Ovary (tissue), 9 donors: ENCODE measurements around the gene BICC1. TPM values are rescaled to one million over a fixed set of nuclear protein-coding genes. Genes with fewer than 3 reads are reported as not detected.

Source experiments
- DNase-seq, 5 donors: peaks; one replicate each; pipeline ENCODE4 v3.0.0-alpha.2; 2019 to 2020
- H3K27ac ChIP-seq, 2 donors: fragments of 200-600 bp; one replicate each; pipeline versions ENCODE4 v1.5.1 to v1.8.0; 2019 to 2022
- H3K27me3 ChIP-seq: fragments of 200-600 bp; one replicate; pipeline ENCODE4 v1.8.0; 2022
- H3K36me3 ChIP-seq: fragments of 200-600 bp; sonication (generic); one replicate; pipeline ENCODE4 v1.5.1; 2019
- H3K4me1 ChIP-seq: one replicate; pipeline ENCODE4 v1.8.1; 2013; ENCODE audit warnings: mild to moderate bottlenecking, moderate library complexity; ENCODE audit not compliant: insufficient read depth
- H3K4me3 ChIP-seq: fragments of 200-600 bp; sonication (generic); one replicate; pipeline ENCODE4 v1.5.1; 2017
- H3K9me3 ChIP-seq, 2 donors: fragments of 200-600 bp in 1 of 2; sonication (generic) in 1 of 2; one replicate each; pipeline versions ENCODE4 v1.5.1 to v1.8.1; 2013 to 2019; ENCODE audit warnings: mild to moderate bottlenecking in 1 of 2, moderate library complexity in 1 of 2
- EP300 ChIP-seq: sonication (generic); formaldehyde crosslinking; IDR thresholded peaks from one replicate; pipeline ENCODE4 v1.6.1; 2017; ENCODE audit warnings: antibody characterized with exemption
- POLR2A ChIP-seq: fragments of 450-650 bp; IDR thresholded peaks from one replicate; pipeline ENCODE4 v1.6.1; 2017; ENCODE audit warnings: antibody characterized with exemption, mild to moderate bottlenecking, moderate library complexity
- WGBS, 3 donors: extraction: QIAGEN DNeasy Blood & Tissue Kit in 1 of 3; methylation state at CpG; one replicate each; pipeline versions ENCODE4 v1.1.5 to v1.1.7; 2013 to 2017; 5-methylcytosine and 5-hydroxymethylcytosine counted together
- intact Hi-C, 4 donors: fragments of 100-400 bp; cut with DNase I; formaldehyde crosslinking; loops; one replicate each; pipeline versions ENCODE4 v1.11.0 to v1.15.1; 2022 to 2023
- polyA plus RNA-seq, 2 donors: library from polyadenylated mRNA; stranded (reverse); fragments of 200-250 nt in 1 of 2; fragments of 350-450 nt in 1 of 2; fragmentation: Illumina TruSeq in 1 of 2; extraction: RNeasy Lipid Tissue Mini Kit (QIAGEN cat#74804) in 1 of 2; gene quantifications; one replicate each; pipeline ENCODE4 v1.2.3, GENCODE V29; 2013 to 2014
- total RNA-seq, 7 donors: library from RNA; depleted of rRNA in 2 of 7; stranded (reverse); fragments of >200 nt in 2 of 7; fragmentation: NEBNext Ultra II Directional in 3 of 7; extraction: Animal tissue kit (Norgen Biotek cat#: 25700) in 3 of 7; gene quantifications; one replicate each; pipeline versions ENCODE4 v1.1.0 to v1.2.4, GENCODE V29; 2016 to 2023
- TF ChIP-seq, protein P1 (sequence below), 3 donors: fragments of 450-650 bp in 2 of 3; fragments of 200-600 bp in 1 of 3; IDR thresholded peaks; one replicate each; pipeline versions ENCODE4 v1.5.1 to v1.8.0; 2016 to 2022; ENCODE audit warnings: antibody characterized with exemption in 3 of 3, mild to moderate bottlenecking in 1 of 3
- donor health status: DM: no; HTN: no; CAD: no; lungs with moderate emphysema.
- donor health status: DM: no; HTN: no; CAD: no.
- donor health status: Bipolar disorder and iron deficiency.
- donor health status: DM: yes; HTN: yes; CAD: no.
- donor health status: DM: no; HTN: no; CAD: no.
- donor health status: DM: yes; HTN: yes; CAD: no.

Gene BICC1
- total and polyA plus RNA-seq, 9 donors: 13.6 to 43.4 (median 23.5) TPM

DNA sequence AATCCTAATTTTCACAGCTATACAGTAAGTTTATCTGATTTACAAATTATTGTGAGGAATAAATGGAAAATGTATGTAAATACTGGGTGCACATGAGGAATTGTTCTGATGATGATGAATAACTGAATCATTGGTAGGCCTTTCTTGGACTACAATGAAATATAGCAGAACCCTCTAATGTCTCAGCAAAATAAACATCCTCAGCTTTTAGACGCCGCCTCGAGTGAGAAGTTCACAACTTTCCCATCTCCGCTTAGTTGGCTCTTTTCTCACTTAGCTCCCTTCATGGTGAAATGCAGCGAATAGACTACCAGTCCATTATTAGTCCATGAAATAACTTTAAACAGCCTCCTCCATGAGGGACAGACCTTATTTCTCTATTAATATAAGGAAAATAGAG is 182.3 kb downstream of the BICC1 start:
- Histone ChIP-seq H3K4me3 (no peak overlapping the region), H3K27ac (no peak overlapping the region), H3K4me1 (peaks cover 3% of the 10 kb centered on the region), H3K36me3 (no peaks in the 10 kb centered on the region), H3K9me3 (no peaks in the 10 kb centered on the region), H3K27me3 (no peaks in the 10 kb centered on the region)
- TF ChIP-seq EP300: no peak
- TF ChIP-seq, protein P1, sequence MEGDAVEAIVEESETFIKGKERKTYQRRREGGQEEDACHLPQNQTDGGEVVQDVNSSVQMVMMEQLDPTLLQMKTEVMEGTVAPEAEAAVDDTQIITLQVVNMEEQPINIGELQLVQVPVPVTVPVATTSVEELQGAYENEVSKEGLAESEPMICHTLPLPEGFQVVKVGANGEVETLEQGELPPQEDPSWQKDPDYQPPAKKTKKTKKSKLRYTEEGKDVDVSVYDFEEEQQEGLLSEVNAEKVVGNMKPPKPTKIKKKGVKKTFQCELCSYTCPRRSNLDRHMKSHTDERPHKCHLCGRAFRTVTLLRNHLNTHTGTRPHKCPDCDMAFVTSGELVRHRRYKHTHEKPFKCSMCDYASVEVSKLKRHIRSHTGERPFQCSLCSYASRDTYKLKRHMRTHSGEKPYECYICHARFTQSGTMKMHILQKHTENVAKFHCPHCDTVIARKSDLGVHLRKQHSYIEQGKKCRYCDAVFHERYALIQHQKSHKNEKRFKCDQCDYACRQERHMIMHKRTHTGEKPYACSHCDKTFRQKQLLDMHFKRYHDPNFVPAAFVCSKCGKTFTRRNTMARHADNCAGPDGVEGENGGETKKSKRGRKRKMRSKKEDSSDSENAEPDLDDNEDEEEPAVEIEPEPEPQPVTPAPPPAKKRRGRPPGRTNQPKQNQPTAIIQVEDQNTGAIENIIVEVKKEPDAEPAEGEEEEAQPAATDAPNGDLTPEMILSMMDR (IDR thresholded peaks at IDR 0.05): no peak
- no peak for TF ChIP-seq POLR2A
- no peak for DNase-seq
- 68 to 69% (median 69%) methylated on average over 5 of the region's 5 CpGs for WGBS, 3 donors
- intact Hi-C loops: no loop called here

DNA sequence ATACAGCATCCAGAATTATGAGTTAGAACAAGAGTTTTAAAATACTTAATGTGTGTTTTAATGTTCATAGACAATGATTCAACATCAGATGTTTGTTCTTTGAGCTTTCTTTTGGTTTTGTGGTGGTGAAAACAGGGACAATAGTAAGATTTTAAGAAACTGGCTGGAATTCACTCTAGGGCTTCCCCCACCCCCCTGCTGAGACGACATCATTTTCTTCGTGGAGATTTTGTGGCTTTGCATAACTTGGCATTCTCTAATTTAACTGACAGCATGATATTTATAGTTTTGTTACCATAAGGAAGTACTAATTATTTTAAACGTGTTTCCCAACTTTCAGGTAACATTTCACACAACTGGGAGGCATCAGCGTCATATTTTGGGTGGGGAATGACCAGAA is 184.1 kb downstream of the BICC1 start:
- DNase-seq: no peak
- H3K9me3 ChIP-seq: no peaks in the 10 kb centered on the region
- intact Hi-C loops: no loop called here
- no peaks in the 10 kb centered on the region for H3K27me3 ChIP-seq
- H3K4me3 ChIP-seq: no peak overlapping the region
- TF ChIP-seq EP300 (no peak), POLR2A (no peak)
- TF ChIP-seq, protein P1 (IDR thresholded peaks at IDR 0.05): no peak
- 23 to 45% (median 36%) methylated on average over 4 of the region's 4 CpGs for WGBS, 3 donors
- H3K4me1 ChIP-seq: peaks cover 12% of the 10 kb centered on the region
- H3K27ac ChIP-seq: no peak overlapping the region
- no peaks in the 10 kb centered on the region for H3K36me3 ChIP-seq

DNA sequence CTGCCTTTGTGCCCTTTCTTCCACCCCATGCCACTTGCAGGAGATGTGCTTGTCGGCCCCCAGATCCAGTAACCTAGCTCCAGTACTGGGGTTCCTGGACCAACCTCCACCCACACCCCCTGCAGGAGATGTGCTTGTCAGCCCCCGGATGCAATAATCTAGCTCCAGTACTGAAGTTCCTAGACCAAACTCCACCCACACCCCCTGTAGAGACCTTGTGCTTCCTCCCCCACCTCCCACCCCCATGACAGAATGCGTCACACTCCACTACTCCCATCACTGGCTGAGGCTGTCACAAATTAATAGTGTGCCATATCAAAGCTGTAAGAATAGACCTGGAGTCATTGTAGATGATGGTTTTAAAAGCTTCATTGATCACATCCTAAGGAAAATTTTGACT is 185.0 kb downstream of the BICC1 start:
- TF ChIP-seq, protein P1 (IDR thresholded peaks at IDR 0.05): no peak
- TF ChIP-seq EP300: no peak
- TF ChIP-seq POLR2A: no peak
- no peak overlapping the region for H3K4me3 ChIP-seq
- no peaks in the 10 kb centered on the region for H3K36me3 ChIP-seq

DNA sequence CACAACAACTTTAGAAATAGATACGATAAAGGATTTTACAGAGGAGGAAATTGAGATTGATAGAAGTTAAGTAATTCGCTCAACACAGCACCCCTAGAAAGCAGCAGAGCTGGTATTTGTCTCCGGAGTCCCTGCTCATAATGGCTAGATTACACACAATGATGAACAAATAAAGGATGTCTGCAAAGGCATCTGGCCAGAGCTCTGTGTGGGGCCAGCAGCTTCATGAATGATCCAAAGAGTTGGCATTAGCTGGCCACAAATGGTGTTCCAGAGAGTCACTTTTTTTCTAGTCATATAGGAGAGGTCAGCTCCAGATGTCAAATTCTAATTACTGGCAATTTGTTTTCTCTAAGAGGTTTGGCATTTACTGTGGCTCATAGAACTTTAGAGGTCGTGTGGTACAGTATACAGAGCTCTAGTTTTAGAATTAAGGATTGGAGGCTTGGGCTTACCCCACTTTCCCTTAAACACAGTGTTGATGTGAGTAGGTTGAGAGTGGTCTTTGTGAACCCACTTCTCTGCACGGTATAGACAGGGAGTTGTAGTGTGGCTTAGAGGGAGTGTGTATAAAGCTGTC is 186.2 kb downstream of the BICC1 start:
- intact Hi-C loops: no loop called here
- TF ChIP-seq EP300: no peak
- TF ChIP-seq, protein P1 (IDR thresholded peaks at IDR 0.05): no peak
- no peak for TF ChIP-seq POLR2A

More for the DNA sequence above, 185.0 kb downstream of the BICC1 start:
- 87 to 89% (median 88%) methylated on average over 3 of the region's 3 CpGs for WGBS, 3 donors
- no peak for DNase-seq
- no peaks in the 10 kb centered on the region for H3K27me3 ChIP-seq
- intact Hi-C loops: no loop called here
- H3K9me3 ChIP-seq: no peaks in the 10 kb centered on the region
- no peak overlapping the region for H3K27ac ChIP-seq
- peaks cover 12% of the 10 kb centered on the region for H3K4me1 ChIP-seq

More for the DNA sequence above, 186.2 kb downstream of the BICC1 start:
- DNase-seq: no peak
- Histone ChIP-seq H3K27ac (no peak overlapping the region), H3K27me3 (no peaks in the 10 kb centered on the region), H3K4me1 (peaks cover 14% of the 10 kb centered on the region), H3K36me3 (no peaks in the 10 kb centered on the region), H3K4me3 (no peak overlapping the region), H3K9me3 (no peaks in the 10 kb centered on the region)
- WGBS, 3 donors: 83 to 90% (median 83%) methylated on average over 5 of the region's 5 CpGs
